Trophoblast cell (in vitro differentiated cells and primary cell): ENCODE data around the gene UGT1A10.
"Not testable (repeated sequence)": the region's sequence is repeated elsewhere in the genome, so short reads cannot be mapped to it uniquely, and the experiment has no call there.

ENCODE experiments used
- DNase-seq, 2 donors: peaks; one replicate each; pipeline ENCODE4 v3.0.0-alpha.2; 2016
- H2AFZ ChIP-seq: 2 replicates; pipeline ENCODE4 v1.6.1; 2013; ENCODE audit warnings: low read length, moderate library complexity, mild to moderate bottlenecking; ENCODE audit not compliant: insufficient read depth, poor library complexity
- H2AK5ac ChIP-seq: 2 replicates; pipeline ENCODE4 v1.6.1; 2013; ENCODE audit warnings: mild to moderate bottlenecking, low read length
- H2BK120ac ChIP-seq: 2 replicates; pipeline ENCODE4 v1.6.1; 2013; ENCODE audit warnings: low read length, mild to moderate bottlenecking, moderate library complexity; ENCODE audit not compliant: insufficient read depth, poor library complexity
- H2BK12ac ChIP-seq: 2 replicates; pipeline ENCODE4 v1.6.1; 2013; ENCODE audit warnings: mild to moderate bottlenecking, low read length, moderate library complexity
- H2BK5ac ChIP-seq: 2 replicates; pipeline ENCODE4 v1.6.1; 2013; ENCODE audit warnings: low read length, low read depth, moderate library complexity, mild to moderate bottlenecking; ENCODE audit not compliant: poor library complexity
- H3K14ac ChIP-seq: 2 replicates; pipeline ENCODE4 v1.6.1; 2013; ENCODE audit warnings: mild to moderate bottlenecking, low read length
- H3K18ac ChIP-seq: 2 replicates; pipeline ENCODE4 v1.6.1; 2013; ENCODE audit warnings: mild to moderate bottlenecking, low read length
- H3K23ac ChIP-seq: 2 replicates; pipeline ENCODE4 v1.6.1; 2013; ENCODE audit warnings: low read length
- H3K27ac ChIP-seq: 2 replicates; pipeline ENCODE4 v1.5.1; 2013; ENCODE audit warnings: low read depth, mild to moderate bottlenecking, inconsistent platforms, low read length, moderate library complexity
- H3K27me3 ChIP-seq: 2 replicates; pipeline ENCODE4 v1.6.1; 2013; ENCODE audit warnings: inconsistent platforms, mild to moderate bottlenecking, low read length, moderate library complexity; ENCODE audit not compliant: insufficient read depth
- H3K36me3 ChIP-seq, 2 experiments: 1 replicate in 1 of 2; 2 replicates in 1 of 2; pipeline ENCODE4 v1.6.1; 2013; ENCODE audit warnings: low read length in 2 of 2, mild to moderate bottlenecking in 2 of 2, moderate library complexity in 1 of 2; ENCODE audit not compliant: insufficient read depth in 2 of 2, control insufficient read depth in 1 of 2
- H3K4ac ChIP-seq: 2 replicates; pipeline ENCODE4 v1.6.1; 2013; ENCODE audit warnings: low read depth, mild to moderate bottlenecking, low read length, moderate library complexity
- H3K4me1 ChIP-seq, 2 experiments: 1 replicate in 1 of 2; 2 replicates in 1 of 2; pipeline ENCODE4 v1.6.1; 2013; ENCODE audit warnings: low read length in 2 of 2, mild to moderate bottlenecking in 2 of 2, moderate library complexity in 1 of 2; ENCODE audit not compliant: insufficient read depth in 2 of 2, control insufficient read depth in 1 of 2
- H3K4me2 ChIP-seq: 2 replicates; pipeline ENCODE4 v1.6.1; 2013; ENCODE audit warnings: inconsistent platforms, mild to moderate bottlenecking, low read length, moderate library complexity
- H3K4me3 ChIP-seq: 2 replicates; pipeline ENCODE4 v1.5.1; 2013; ENCODE audit warnings: mild to moderate bottlenecking, low read depth, low read length, inconsistent platforms
- H3K79me1 ChIP-seq: one replicate; pipeline ENCODE4 v1.6.1; 2013; ENCODE audit warnings: low read length
- H3K79me2 ChIP-seq: 2 replicates; pipeline ENCODE4 v1.6.1; 2013; ENCODE audit warnings: low read length, mild to moderate bottlenecking; ENCODE audit not compliant: control insufficient read depth, insufficient read depth, poor library complexity
- H3K9ac ChIP-seq: 2 replicates; pipeline ENCODE4 v1.6.1; 2013; ENCODE audit warnings: mild to moderate bottlenecking, low read length
- H3K9me3 ChIP-seq: 2 replicates; pipeline ENCODE4 v1.6.1; 2013; ENCODE audit warnings: low read depth, mild to moderate bottlenecking, control low read depth, inconsistent platforms, low read length; ENCODE audit not compliant: insufficient read depth
- H4K12ac ChIP-seq: 2 replicates; pipeline ENCODE4 v1.6.1; 2013; ENCODE audit warnings: low read depth, mild to moderate bottlenecking, low read length, moderate library complexity
- H4K8ac ChIP-seq: 2 replicates; pipeline ENCODE4 v1.6.1; 2013; ENCODE audit warnings: low read depth, mild to moderate bottlenecking, low read length, moderate library complexity
- H4K91ac ChIP-seq: one replicate; pipeline ENCODE4 v1.6.1; 2013; ENCODE audit warnings: low read depth, mild to moderate bottlenecking, low read length, moderate library complexity
- WGBS: extraction: QIAGEN DNeasy Blood & Tissue Kit; methylation state at CpG from one replicate; pipeline ENCODE4 v1.1.7; 2013; ENCODE audit warnings: missing lambda C conversion rate; ENCODE audit not compliant: insufficient read length, insufficient coverage; ENCODE audit errors: extremely low coverage; 5-methylcytosine and 5-hydroxymethylcytosine counted together

UGT1A10 gene

DNA sequence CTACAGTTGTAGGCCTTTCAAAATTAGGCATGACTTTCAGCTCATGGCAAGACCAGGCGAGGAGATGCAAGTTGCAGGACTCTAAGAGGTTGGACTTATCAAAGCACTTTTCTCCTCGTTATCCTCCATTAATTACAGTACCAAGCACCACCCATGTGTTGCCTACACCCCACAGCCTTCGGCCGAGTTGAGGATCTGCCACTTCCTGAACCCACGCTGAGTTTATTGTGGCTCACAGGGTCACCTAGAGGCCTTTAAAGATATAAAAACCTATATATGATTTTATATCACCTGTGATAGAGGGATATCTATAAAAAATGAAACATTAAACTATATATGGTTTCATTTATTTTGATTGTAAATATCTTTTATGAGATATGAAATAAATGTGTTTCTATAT is 2.6 kb downstream of the UGT1A10 start:
- no peak overlapping the region for H3K23ac ChIP-seq
- no CpG with 5 or more reads among the region's 5 CpGs for WGBS

DNA sequence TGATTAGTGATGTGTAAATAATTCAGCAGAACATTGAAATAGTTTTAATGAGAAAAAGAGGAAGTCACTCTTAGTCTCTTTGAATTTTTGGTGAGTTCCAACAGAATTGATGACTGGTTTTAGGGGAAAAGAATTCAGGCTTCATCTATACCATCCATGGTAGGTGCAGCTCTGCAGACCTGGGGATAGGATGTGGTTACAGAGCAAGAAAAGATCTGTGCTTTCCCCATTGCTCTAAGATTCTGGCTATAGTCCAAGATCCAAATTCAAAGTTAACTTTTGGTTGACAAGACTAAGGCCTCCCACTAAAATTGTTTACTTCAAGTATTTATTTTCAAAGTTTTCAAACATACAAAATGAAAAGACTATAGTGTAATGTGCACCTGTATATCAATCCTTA is 3.6 kb downstream of the UGT1A10 start:
- Histone ChIP-seq H3K9ac (no peak overlapping the region), H3K9me3 (peaks cover 4% of the 10 kb centered on the region), H2BK5ac (no peak overlapping the region), H3K36me3 (no peaks in the 10 kb centered on the region), H2BK12ac (no peak overlapping the region), H2AFZ (no peak overlapping the region), H3K79me1 (no peaks in the 10 kb centered on the region), H3K27me3 (no peaks in the 10 kb centered on the region), H2AK5ac (no peak overlapping the region), H3K4me2 (no peak overlapping the region), H3K79me2 (no peaks in the 10 kb centered on the region), H3K27ac (no peak overlapping the region), H3K4me3 (no peak overlapping the region), H2BK120ac (no peak overlapping the region), H3K14ac (no peak overlapping the region), H3K18ac (no peak overlapping the region), H3K23ac (no peak overlapping the region), H4K12ac (no peak overlapping the region), H3K4me1 (no peaks in the 10 kb centered on the region), H4K91ac (no peak overlapping the region), H4K8ac (no peak overlapping the region), H3K4ac (no peak overlapping the region)
- DNase-seq: no peak

More for the DNA sequence above, 2.6 kb downstream of the UGT1A10 start:
- Histone ChIP-seq H3K9ac (no peak overlapping the region), H4K8ac (no peak overlapping the region), H2BK120ac (no peak overlapping the region), H3K79me1 (no peaks in the 10 kb centered on the region), H2BK5ac (no peak overlapping the region), H3K27me3 (no peaks in the 10 kb centered on the region), H3K4me2 (no peak overlapping the region), H3K18ac (no peak overlapping the region), H2BK12ac (no peak overlapping the region), H3K36me3 (no peaks in the 10 kb centered on the region), H4K12ac (no peak overlapping the region), H2AK5ac (no peak overlapping the region), H3K27ac (no peak overlapping the region), H3K14ac (no peak overlapping the region), H2AFZ (no peak overlapping the region), H3K4me1 (no peaks in the 10 kb centered on the region), H3K9me3 (peaks cover 2% of the 10 kb centered on the region), H3K4me3 (no peak overlapping the region), H3K4ac (no peak overlapping the region), H3K79me2 (no peaks in the 10 kb centered on the region), H4K91ac (no peak overlapping the region)
- DNase-seq: no peak

DNA sequence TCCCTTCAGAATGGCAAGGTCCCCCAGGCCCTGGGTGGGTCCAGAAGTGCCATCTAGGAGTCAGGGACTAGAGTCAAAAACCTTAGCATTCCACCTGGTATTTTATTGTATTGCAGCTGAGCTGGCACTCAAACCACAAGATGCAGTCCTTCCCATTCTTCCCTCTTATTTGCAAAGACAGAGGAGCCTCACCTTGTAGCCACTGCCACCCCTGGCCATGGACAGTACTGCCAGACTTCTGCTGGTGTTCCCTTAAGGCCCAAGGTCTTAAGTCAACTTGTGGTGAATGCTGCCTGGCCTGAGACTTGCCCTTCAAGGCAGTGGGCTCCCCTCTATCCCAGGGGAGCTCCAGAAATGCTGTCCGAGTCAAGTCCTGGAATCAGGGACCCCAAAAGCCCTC is 6.9 kb downstream of the UGT1A10 start:
- peaks cover 8% of the 10 kb centered on the region for H3K9me3 ChIP-seq
- H2BK120ac ChIP-seq: no peak overlapping the region
- no peak overlapping the region for H2BK5ac ChIP-seq
- no peaks in the 10 kb centered on the region for H3K36me3 ChIP-seq
- no peak overlapping the region for H3K18ac ChIP-seq
- no peak overlapping the region for H4K91ac ChIP-seq
- no peak overlapping the region for H3K4me3 ChIP-seq
- no peak overlapping the region for H3K14ac ChIP-seq
- DNase-seq: peak in 1 of 2 donors; percentile 17
- H4K12ac ChIP-seq: no peak overlapping the region
- H3K79me2 ChIP-seq: no peaks in the 10 kb centered on the region
- no peak overlapping the region for H2AK5ac ChIP-seq
- no peak overlapping the region for H3K4ac ChIP-seq
- no peak overlapping the region for H2BK12ac ChIP-seq
- no peaks in the 10 kb centered on the region for H3K4me1 ChIP-seq
- H2AFZ ChIP-seq: no peak overlapping the region
- no peaks in the 10 kb centered on the region for H3K79me1 ChIP-seq
- H3K27ac ChIP-seq: no peak overlapping the region
- no CpG with 5 or more reads among the region's 1 CpG for WGBS
- H4K8ac ChIP-seq: no peak overlapping the region
- no peak overlapping the region for H3K23ac ChIP-seq
- no peaks in the 10 kb centered on the region for H3K27me3 ChIP-seq
- no peak overlapping the region for H3K4me2 ChIP-seq
- H3K9ac ChIP-seq: no peak overlapping the region

DNA sequence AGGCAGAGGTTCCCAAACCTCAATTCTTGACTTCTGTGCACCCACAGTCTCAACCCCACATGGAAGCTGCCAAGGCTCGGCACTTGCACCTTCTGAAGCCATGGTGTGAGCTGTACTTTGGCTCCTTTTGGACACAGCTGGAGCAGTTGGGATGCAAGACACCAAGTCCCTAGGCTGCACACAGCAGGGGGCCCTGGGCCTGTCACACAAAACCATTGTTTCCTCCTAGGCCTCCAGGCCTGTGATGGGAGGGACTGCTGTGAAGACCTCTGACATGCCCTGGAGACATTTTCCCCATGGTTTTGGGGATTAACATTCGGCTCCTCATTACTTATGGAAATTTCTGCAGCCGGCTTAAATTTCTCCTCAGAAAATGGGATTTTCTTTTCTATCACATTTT is 9.8 kb downstream of the UGT1A10 start:
- not testable (repeated sequence) for H3K27ac ChIP-seq, H2BK12ac ChIP-seq, H3K4me3 ChIP-seq, H3K27me3 ChIP-seq, H2BK5ac ChIP-seq, H3K79me1 ChIP-seq, H4K8ac ChIP-seq, H3K36me3 ChIP-seq, DNase-seq, H3K79me2 ChIP-seq, H4K12ac ChIP-seq, H3K4ac ChIP-seq, H2AK5ac ChIP-seq, H3K23ac ChIP-seq, H3K9ac ChIP-seq, H3K9me3 ChIP-seq, H4K91ac ChIP-seq, H2BK120ac ChIP-seq, H2AFZ ChIP-seq, H3K18ac ChIP-seq, H3K4me2 ChIP-seq, H3K14ac ChIP-seq, H3K4me1 ChIP-seq
- WGBS: no CpG with 5 or more reads among the region's 3 CpGs
